ENCODE data around the gene ATP10A. TPM values are rescaled to one million over a fixed set of nuclear protein-coding genes. Genes with fewer than 3 reads are reported as not detected.

The ATP10A gene
- polyA plus RNA-seq, 1 donor (not counting 4 experiments of a cell fraction or from before 2014, with no cell fraction given), result not detected

DNA sequence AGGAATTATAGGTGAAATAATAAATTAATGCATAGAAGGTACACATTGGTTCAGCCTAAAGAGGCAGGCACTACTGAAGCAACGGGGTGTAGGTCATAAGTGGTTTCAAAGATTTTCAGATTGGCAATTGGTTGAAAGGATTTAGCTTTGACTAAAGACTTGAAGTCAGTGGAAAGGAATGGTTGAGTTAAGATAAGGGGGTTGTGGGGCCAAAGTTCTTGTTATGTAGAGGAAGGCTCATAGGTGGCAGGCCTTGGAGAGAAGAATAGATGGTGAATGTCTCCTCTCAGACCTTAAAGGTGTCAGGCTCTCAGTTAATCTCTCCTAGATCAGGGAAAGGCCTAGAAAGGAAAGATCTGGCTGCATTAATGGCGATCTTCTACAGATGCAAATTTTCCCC lies 209.8 kb downstream of the ATP10A start:
- Histone ChIP-seq H2AFZ (ENCODE audit: control insufficient read depth, low read length) (no peak overlapping the region), H3K9me3 (ENCODE audit: control insufficient read depth, low read depth, low read length) (peaks cover 4% of the 10 kb centered on the region), H3K79me2 (ENCODE audit: control insufficient read depth, insufficient read depth, low read length) (no peaks in the 10 kb centered on the region), H3K27ac (ENCODE audit: control insufficient read depth, insufficient read depth, low read length) (no peak overlapping the region), H3K36me3 (ENCODE audit: control insufficient read depth in 2 of 2, extremely low read depth in 1 of 2, insufficient read depth in 2 of 2, low read length in 2 of 2) (no peaks in the 10 kb centered on the region), H3K9me1 (ENCODE audit: control insufficient read depth, extremely low read depth, insufficient read depth, low read length) (no peaks in the 10 kb centered on the region), H3K9ac (ENCODE audit: control insufficient read depth, extremely low read depth, insufficient read depth, low read length) (no peak overlapping the region), H3K4me3 (ENCODE audit: control insufficient read depth in 2 of 3, extremely low read depth in 1 of 3, insufficient read depth in 2 of 3, low read depth in 1 of 3, low read length in 3 of 3) (no peak overlapping the region), H3K4me1 (ENCODE audit: control insufficient read depth, extremely low read depth, insufficient read depth, low read length) (no peaks in the 10 kb centered on the region), H4K20me1 (ENCODE audit: control insufficient read depth, extremely low read depth, insufficient read depth, low read length) (no peaks in the 10 kb centered on the region), H3K4me2 (ENCODE audit: control insufficient read depth, extremely low read depth, insufficient read depth, low read depth, low read length) (no peak overlapping the region), H3K27me3 (ENCODE audit: control insufficient read depth, extremely low read depth, insufficient read depth, low read length) (no peaks in the 10 kb centered on the region)
- TF ChIP-seq, protein P1, sequence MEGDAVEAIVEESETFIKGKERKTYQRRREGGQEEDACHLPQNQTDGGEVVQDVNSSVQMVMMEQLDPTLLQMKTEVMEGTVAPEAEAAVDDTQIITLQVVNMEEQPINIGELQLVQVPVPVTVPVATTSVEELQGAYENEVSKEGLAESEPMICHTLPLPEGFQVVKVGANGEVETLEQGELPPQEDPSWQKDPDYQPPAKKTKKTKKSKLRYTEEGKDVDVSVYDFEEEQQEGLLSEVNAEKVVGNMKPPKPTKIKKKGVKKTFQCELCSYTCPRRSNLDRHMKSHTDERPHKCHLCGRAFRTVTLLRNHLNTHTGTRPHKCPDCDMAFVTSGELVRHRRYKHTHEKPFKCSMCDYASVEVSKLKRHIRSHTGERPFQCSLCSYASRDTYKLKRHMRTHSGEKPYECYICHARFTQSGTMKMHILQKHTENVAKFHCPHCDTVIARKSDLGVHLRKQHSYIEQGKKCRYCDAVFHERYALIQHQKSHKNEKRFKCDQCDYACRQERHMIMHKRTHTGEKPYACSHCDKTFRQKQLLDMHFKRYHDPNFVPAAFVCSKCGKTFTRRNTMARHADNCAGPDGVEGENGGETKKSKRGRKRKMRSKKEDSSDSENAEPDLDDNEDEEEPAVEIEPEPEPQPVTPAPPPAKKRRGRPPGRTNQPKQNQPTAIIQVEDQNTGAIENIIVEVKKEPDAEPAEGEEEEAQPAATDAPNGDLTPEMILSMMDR (optimal IDR thresholded peaks at IDR 0.05 in 1 of 3, IDR thresholded peaks at IDR 0.05 in 1 of 3, conservative IDR thresholded peaks at IDR 0.05 in 1 of 3; ENCODE audit: extremely low read depth in 1 of 3, insufficient read depth in 2 of 3, low read length in 3 of 3), result no peak
- TF ChIP-seq EZH2 (IDR thresholded peaks at IDR 0.05; ENCODE audit: low read length), result no peak
- no peak for DNase-seq (ENCODE audit: low read depth, low spot score)
- FAIRE-seq, result no peak
- dilution Hi-C loops (cut with MboI; ENCODE audit: extremely low pct_ligation_motif_present, low sequenced_read_pairs), result no loop called here

DNA sequence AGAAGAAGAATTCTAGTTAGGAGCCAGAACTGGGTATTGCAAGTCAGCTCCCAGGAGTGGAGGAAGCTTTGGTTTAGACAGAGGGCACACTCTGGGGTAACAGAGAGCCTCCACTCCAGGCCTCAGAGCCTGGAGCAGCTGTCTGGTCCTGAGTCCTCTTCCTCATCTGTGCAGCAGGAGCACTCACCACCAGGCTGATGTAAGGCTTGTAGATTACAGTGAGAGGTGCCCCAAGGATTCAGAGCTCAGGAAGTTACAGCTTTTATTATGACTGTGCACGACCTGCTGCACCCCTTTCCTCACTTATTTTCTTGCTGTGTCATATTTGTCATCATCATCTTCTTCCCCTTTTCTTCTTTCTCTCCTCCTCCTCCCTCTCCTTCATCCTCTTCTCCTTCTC lies 210.4 kb downstream of the ATP10A start:
- no peaks in the 10 kb centered on the region for H4K20me1 ChIP-seq (ENCODE audit: control insufficient read depth, extremely low read depth, insufficient read depth, low read length)
- no peak overlapping the region for H3K27ac ChIP-seq (ENCODE audit: control insufficient read depth, insufficient read depth, low read length)
- FAIRE-seq (no peak), DNase-seq (ENCODE audit: low read depth, low spot score) (no peak)
- H3K4me3 ChIP-seq (ENCODE audit: control insufficient read depth in 2 of 3, extremely low read depth in 1 of 3, insufficient read depth in 2 of 3, low read depth in 1 of 3, low read length in 3 of 3), result no peak overlapping the region
- H3K9me1 ChIP-seq (ENCODE audit: control insufficient read depth, extremely low read depth, insufficient read depth, low read length), result no peaks in the 10 kb centered on the region
- no peaks in the 10 kb centered on the region for H3K79me2 ChIP-seq (ENCODE audit: control insufficient read depth, insufficient read depth, low read length)
- TF ChIP-seq, protein P1 (optimal IDR thresholded peaks at IDR 0.05 in 1 of 3, IDR thresholded peaks at IDR 0.05 in 1 of 3, conservative IDR thresholded peaks at IDR 0.05 in 1 of 3; ENCODE audit: extremely low read depth in 1 of 3, insufficient read depth in 2 of 3, low read length in 3 of 3), result no peak
- TF ChIP-seq EZH2 (IDR thresholded peaks at IDR 0.05; ENCODE audit: low read length), result no peak
- no peak overlapping the region for H3K9ac ChIP-seq (ENCODE audit: control insufficient read depth, extremely low read depth, insufficient read depth, low read length)
- no peaks in the 10 kb centered on the region for H3K4me1 ChIP-seq (ENCODE audit: control insufficient read depth, extremely low read depth, insufficient read depth, low read length)
- H3K36me3 ChIP-seq (ENCODE audit: control insufficient read depth in 2 of 2, extremely low read depth in 1 of 2, insufficient read depth in 2 of 2, low read length in 2 of 2), result no peaks in the 10 kb centered on the region
- H3K27me3 ChIP-seq (ENCODE audit: control insufficient read depth, extremely low read depth, insufficient read depth, low read length), result no peaks in the 10 kb centered on the region
- peaks cover 4% of the 10 kb centered on the region for H3K9me3 ChIP-seq (ENCODE audit: control insufficient read depth, low read depth, low read length)
- no peak overlapping the region for H3K4me2 ChIP-seq (ENCODE audit: control insufficient read depth, extremely low read depth, insufficient read depth, low read depth, low read length)
- no peak overlapping the region for H2AFZ ChIP-seq (ENCODE audit: control insufficient read depth, low read length)
- dilution Hi-C loops (cut with MboI; ENCODE audit: extremely low pct_ligation_motif_present, low sequenced_read_pairs), result no loop called here
